ENCODE measurements around the gene HDAC4.

- TF ChIP-seq SMC3 (IDR thresholded peaks at IDR 0.05; ENCODE audit: borderline replicate concordance, low read length) (no peak), CTCF (IDR thresholded peaks at IDR 0.05 in 2 of 3, conservative IDR thresholded peaks at IDR 0.05 in 1 of 3; ENCODE audit: control insufficient read depth in 2 of 3, extremely low read depth in 1 of 3, insufficient read depth in 1 of 3, low read depth in 3 of 3, low read length in 3 of 3) (no peak), POLR2A (IDR thresholded peaks at IDR 0.05; ENCODE audit: low read depth, low read length) (no peak), NFYB (IDR thresholded peaks at IDR 0.05; ENCODE audit: insufficient read depth, low read depth, low read length) (no peak)
- TF ChIP-seq, protein P1, sequence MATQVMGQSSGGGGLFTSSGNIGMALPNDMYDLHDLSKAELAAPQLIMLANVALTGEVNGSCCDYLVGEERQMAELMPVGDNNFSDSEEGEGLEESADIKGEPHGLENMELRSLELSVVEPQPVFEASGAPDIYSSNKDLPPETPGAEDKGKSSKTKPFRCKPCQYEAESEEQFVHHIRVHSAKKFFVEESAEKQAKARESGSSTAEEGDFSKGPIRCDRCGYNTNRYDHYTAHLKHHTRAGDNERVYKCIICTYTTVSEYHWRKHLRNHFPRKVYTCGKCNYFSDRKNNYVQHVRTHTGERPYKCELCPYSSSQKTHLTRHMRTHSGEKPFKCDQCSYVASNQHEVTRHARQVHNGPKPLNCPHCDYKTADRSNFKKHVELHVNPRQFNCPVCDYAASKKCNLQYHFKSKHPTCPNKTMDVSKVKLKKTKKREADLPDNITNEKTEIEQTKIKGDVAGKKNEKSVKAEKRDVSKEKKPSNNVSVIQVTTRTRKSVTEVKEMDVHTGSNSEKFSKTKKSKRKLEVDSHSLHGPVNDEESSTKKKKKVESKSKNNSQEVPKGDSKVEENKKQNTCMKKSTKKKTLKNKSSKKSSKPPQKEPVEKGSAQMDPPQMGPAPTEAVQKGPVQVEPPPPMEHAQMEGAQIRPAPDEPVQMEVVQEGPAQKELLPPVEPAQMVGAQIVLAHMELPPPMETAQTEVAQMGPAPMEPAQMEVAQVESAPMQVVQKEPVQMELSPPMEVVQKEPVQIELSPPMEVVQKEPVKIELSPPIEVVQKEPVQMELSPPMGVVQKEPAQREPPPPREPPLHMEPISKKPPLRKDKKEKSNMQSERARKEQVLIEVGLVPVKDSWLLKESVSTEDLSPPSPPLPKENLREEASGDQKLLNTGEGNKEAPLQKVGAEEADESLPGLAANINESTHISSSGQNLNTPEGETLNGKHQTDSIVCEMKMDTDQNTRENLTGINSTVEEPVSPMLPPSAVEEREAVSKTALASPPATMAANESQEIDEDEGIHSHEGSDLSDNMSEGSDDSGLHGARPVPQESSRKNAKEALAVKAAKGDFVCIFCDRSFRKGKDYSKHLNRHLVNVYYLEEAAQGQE (IDR thresholded peaks at IDR 0.05; ENCODE audit: low read depth, low read length), result no peak
Observed at GRCh38 chr2:239215988-239216613, 184.7 kb downstream of the HDAC4 start.

Measured in GM12878 (cell line).